Measurements from ENCODE around the gene STX10. TPM values are rescaled to one million over a fixed set of nuclear protein-coding genes. Genes with fewer than 3 reads are reported as not detected.

The STX10 gene
- total RNA-seq, 1 donor from 2014 or later, result 56.6 TPM

DNA sequence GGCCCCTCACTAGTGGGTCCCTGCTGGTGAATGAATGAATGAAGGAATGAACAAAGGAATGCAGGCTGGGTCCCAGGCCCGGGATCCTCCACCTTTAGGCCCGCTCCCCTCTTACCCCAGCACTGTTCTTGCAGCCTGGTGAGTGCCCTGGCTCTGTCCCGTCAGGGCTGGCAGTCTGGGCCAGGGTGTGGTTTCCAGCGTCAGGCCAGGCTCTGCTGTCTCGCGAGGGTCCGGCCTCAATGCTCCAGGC lies 47.8 kb downstream of the STX10 start:
- intact Hi-C loops (cut with micrococcal nuclease), result no loop called here

DNA sequence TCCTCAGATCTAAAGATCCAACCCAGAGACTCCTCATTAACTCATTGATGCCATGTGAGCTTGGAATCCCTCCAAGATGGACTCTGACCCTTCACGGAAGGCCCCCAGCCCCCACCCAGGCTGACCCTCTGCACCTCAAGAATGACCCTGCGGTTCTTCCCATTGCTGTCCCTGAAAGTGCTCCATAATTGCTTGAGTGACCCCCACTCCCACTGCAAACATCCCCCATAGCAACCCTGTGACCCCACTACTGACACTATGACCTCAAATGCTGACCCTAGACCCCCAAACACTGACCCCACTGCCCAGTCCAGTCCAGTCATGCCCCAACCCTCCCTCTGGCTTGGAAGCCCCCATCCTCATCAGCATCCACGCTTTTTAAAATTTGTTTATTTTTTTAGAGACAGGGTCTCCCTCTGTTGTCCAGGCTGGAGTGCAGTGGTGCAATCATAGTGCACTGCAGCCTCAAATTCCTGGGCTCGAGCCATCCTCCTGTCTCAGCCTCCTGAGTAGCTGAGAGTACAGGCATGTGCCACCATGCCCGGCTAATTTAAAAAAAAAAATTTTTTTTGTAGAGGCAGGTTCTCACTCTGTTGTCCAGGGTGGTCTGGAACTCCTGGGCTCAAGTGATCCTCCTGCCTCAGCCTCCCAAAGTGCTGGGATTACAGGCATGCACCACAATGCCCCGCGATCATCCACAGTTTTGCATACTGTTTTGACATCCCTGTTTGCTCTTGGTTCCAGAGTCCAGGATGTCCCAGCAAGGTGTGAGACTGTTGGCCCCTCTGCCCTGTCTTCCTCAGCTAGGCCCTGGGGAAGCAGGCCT lies 48.4 kb downstream of the STX10 start:
- intact Hi-C loops (cut with micrococcal nuclease), result loop anchor here (2.0 kb wide), 1 partner anchor 15 kb away; the partner anchor contains the start of gene TRMT1

GRCh38 chr19:13100841-13101589 lies 49.2 kb downstream of the STX10 start:
- intact Hi-C loops (cut with micrococcal nuclease), result loop anchor here (2.0 kb wide), 1 partner anchor 16 kb away; the partner anchor contains the start of gene TRMT1

DNA sequence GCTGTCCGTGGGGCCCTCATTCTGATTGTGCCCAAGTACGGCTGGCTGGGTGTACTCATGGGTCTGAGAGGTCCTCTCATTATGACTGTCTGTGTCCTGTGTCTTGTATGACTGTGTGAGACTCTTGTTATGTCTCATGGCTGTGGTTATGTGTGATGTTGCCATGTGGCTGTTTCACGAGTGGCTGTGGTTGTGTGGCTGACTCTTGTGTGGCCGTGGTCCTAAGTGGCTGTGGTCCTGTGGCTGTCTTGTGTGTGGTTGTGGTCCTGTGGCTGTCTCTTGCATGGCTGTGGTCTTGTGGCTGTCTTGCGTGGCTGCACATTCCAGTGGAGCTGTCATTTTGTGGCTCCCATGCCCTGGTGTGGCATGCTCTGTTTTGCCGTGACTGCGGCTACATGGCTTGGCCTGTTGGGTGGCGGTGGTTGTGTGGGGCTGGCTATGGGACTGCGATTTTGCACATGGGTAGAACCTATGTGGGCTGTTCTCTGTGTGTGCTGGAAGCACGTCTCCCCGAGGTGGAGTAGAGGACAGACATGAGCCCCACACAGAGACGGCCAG lies 50.1 kb downstream of the STX10 start:
- intact Hi-C loops (cut with micrococcal nuclease), result loop anchor here (2.0 kb wide), 1 partner anchor 17 kb away; the partner anchor contains the start of gene TRMT1

GRCh38 chr19:13099073-13099999 lies 50.8 kb downstream of the STX10 start:
- intact Hi-C loops (cut with micrococcal nuclease), result loop anchor here (2.0 kb wide), 1 partner anchor 39 kb away; no protein-coding TSS in a partner anchor

- intact Hi-C loops (cut with micrococcal nuclease), result loop anchor here (1.0 to 2.0 kb wide), 2 partner anchors 38 to 54 kb away; no protein-coding TSS in a partner anchor
Observed at GRCh38 chr19:13098277-13099072, 51.7 kb downstream of the STX10 start.

- intact Hi-C loops (cut with micrococcal nuclease), result loop anchor here (1.0 to 2.0 kb wide), 2 partner anchors 37 to 55 kb away; no protein-coding TSS in a partner anchor
Observed at GRCh38 chr19:13097463-13098258, 52.5 kb downstream of the STX10 start.

DNA sequence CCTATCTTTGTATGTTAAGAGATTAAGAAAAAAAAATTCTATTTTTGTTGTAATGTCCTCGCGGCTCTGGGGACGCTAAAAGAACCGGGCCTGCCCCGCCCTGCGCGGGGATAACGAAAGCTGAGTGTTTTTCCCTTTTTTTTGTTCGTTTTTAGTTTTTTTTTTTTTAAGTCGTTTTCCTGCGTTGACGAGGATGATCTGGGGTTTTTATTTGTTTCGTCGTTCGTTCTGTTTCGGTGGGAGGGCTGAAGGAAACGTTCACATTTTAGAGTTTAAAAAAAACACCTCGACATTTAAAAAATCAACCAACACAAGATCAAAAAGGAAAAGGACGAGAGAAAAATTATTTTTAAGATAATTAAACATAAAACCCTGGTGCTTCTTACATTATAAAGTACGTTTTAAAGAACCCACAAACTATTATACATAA lies 53.1 kb downstream of the STX10 start:
- intact Hi-C loops (cut with micrococcal nuclease), result no loop called here

GRCh38 chr19:13095934-13096927 lies 53.9 kb downstream of the STX10 start:
- intact Hi-C loops (cut with micrococcal nuclease), result no loop called here

DNA sequence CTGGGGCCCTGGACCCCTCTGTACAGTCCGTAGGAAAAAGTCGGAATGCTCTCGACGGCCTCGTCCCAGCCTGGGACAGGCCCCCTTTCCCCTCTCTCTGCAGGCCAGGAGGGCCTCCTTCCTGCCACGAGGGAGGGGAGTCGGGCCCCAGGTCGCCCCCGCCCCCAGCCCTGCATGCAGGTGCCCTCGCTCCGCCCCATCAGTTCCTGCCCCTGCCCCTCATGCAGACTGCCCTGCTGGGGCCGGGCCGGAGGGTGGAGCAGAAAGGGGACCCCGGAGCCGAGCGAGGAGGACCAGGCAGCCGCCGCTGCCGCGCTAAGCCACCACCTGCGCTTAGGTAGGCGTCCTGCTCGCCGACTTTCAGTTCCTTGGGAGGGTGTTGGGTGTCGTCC lies 54.8 kb downstream of the STX10 start:
- intact Hi-C loops (cut with micrococcal nuclease), result no loop called here

DNA sequence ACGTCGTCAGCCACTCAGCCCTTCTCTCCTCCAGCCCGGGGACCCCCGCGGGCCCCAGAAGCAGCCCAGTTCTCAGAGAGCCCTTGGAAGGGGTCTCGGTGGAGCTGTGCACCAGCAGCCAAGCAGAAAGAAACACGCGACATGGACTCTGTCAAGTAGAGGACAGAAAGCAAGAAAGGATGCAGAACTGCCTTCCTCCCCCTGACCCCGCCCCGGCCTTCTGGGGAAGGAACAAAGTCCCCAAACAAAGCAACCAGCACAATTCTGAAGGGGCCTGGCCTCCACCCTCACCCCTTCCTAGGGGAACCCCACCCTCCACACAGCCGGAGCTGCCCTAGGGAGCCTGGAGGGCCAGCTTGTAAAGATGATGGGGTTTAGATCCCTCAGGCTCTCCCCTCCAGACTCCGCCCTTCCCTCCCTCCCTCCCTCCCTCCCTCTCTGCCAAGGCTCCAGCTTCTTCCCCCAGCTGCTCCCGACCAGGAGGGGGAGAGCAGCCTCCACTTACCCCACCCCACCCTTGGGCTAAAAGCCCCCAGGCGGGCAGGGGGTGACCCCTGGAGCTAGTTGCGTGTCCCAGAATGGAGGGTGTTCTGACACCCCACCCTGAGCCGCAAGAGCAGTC lies 55.3 kb downstream of the STX10 start:
- intact Hi-C loops (cut with micrococcal nuclease), result loop anchor here (1.0 kb wide), 1 partner anchor 118 kb away; no protein-coding TSS in a partner anchor

GRCh38 chr19:13094106-13094504 lies 56.1 kb downstream of the STX10 start:
- intact Hi-C loops (cut with micrococcal nuclease), result loop anchor here (1.0 kb wide), 1 partner anchor 117 kb away; no protein-coding TSS in a partner anchor

Other genes starting within 250 kb of the STX10 start
- 2.5 and 3.8 TPM in 2 replicates for gene SYCE2, start 231.1 kb downstream of the STX10 start, total RNA-seq
- gene FARSA, start 216.7 kb downstream of the STX10 start, total RNA-seq, result 100 TPM in 2 replicates
- 1,104 and 1,112 TPM in 2 replicates for gene CALR, start 211.8 kb downstream of the STX10 start, total RNA-seq
- 115 and 119 TPM in 2 replicates for gene RAD23A, start 204.5 kb downstream of the STX10 start, total RNA-seq
- gene GADD45GIP1, start 193.2 kb downstream of the STX10 start, total RNA-seq, result 17.6 and 19.6 TPM in 2 replicates
- not detected in 2 replicates for gene DAND5, start 180.8 kb downstream of the STX10 start, total RNA-seq
- gene NFIX, start 154.9 kb downstream of the STX10 start, total RNA-seq, result 0.91 and 1.3 TPM in 2 replicates
- 7.0 and 8.8 TPM in 2 replicates for gene LYL1, start 47.5 kb downstream of the STX10 start, total RNA-seq
- gene TRMT1, start 33.6 kb downstream of the STX10 start, total RNA-seq, result 68.0 TPM in 2 replicates
- 77.4 and 81.8 TPM in 2 replicates for gene NACC1, start 32.1 kb downstream of the STX10 start, total RNA-seq
- gene IER2, start within 50 bp of the STX10 start, total RNA-seq, result 179 and 188 TPM in 2 replicates